Neural progenitor cell (in vitro differentiated cells): ENCODE measurements around the gene COL20A1. TPM values are rescaled to one million over a fixed set of nuclear protein-coding genes. Genes with fewer than 3 reads are reported as not detected.

Source experiments
- DNase-seq: peaks from one replicate; pipeline ENCODE4 v3.0.0-alpha.2; 2016; ENCODE audit warnings: low spot score
- H2AFZ ChIP-seq: fragments of 200-600 bp; sonication (generic); replicated peaks from 2 replicates; pipeline ENCODE4 v1.6.1; 2016; ENCODE audit warnings: antibody characterized with exemption
- H3F3A ChIP-seq: fragments of 200-600 bp; sonication (generic); 2 replicates; pipeline ENCODE4 v1.6.1; 2016; ENCODE audit warnings: antibody characterized with exemption, low read depth
- H3K27ac ChIP-seq: fragments of 200-600 bp; sonication (generic); 2 replicates; pipeline ENCODE4 v1.5.1; 2016; ENCODE audit warnings: mild to moderate bottlenecking
- H3K27me3 ChIP-seq: fragments of 200-600 bp; sonication (generic); 2 replicates; pipeline ENCODE4 v1.6.1; 2016; ENCODE audit warnings: mild to moderate bottlenecking, moderate library complexity
- H3K36me3 ChIP-seq: fragments of 200-600 bp; sonication (generic); 2 replicates; pipeline ENCODE4 v1.5.1; 2016
- H3K4me1 ChIP-seq: fragments of 200-600 bp; sonication (generic); 2 replicates; pipeline ENCODE4 v1.6.1; 2016; ENCODE audit warnings: mixed run types
- H3K4me2 ChIP-seq: fragments of 200-600 bp; sonication (generic); 2 replicates; pipeline ENCODE4 v1.6.1; 2016
- H3K4me3 ChIP-seq: fragments of 200-600 bp; sonication (generic); 2 replicates; pipeline ENCODE4 v1.5.1; 2016
- H3K79me2 ChIP-seq: fragments of 200-600 bp; sonication (generic); 2 replicates; pipeline ENCODE4 v1.6.1; 2016; ENCODE audit warnings: low read depth
- H3K9ac ChIP-seq: fragments of 200-600 bp; sonication (generic); 2 replicates; pipeline ENCODE4 v1.6.1; 2016
- H3K9me3 ChIP-seq: fragments of 200-600 bp; sonication (generic); 2 replicates; pipeline ENCODE4 v1.5.1; 2016; ENCODE audit warnings: low read depth
- H4K20me1 ChIP-seq: fragments of 200-600 bp; sonication (generic); 2 replicates; pipeline ENCODE4 v1.6.1; 2016; ENCODE audit warnings: low read depth
- H3K27ac Mint-ChIP-seq: 3 replicates; pipeline ENCODE4 v1.8.0; 2021; ENCODE audit warnings: mixed read lengths
- H3K27me3 Mint-ChIP-seq: 2 replicates; pipeline ENCODE4 v1.8.0; 2022; ENCODE audit warnings: low read depth, mild to moderate bottlenecking, inconsistent platforms, moderate library complexity, mixed read lengths; ENCODE audit not compliant: insufficient read depth
- H3K36me3 Mint-ChIP-seq: 3 replicates; pipeline ENCODE4 v1.8.0; 2021; ENCODE audit warnings: mixed read lengths
- H3K4me1 Mint-ChIP-seq: 3 replicates; pipeline ENCODE4 v1.8.0; 2021; ENCODE audit warnings: mixed read lengths
- H3K4me3 Mint-ChIP-seq: 3 replicates; pipeline ENCODE4 v1.8.0; 2021; ENCODE audit warnings: mild to moderate bottlenecking, moderate library complexity, mixed read lengths
- H3K9me3 Mint-ChIP-seq: 3 replicates; pipeline ENCODE4 v1.8.0; 2020; ENCODE audit warnings: mixed read lengths
- CTCF ChIP-seq: fragments of 200-600 bp; sonication (generic); IDR thresholded peaks from 2 replicates; pipeline ENCODE4 v1.5.1; 2017; ENCODE audit warnings: antibody characterized with exemption, mild to moderate bottlenecking
- EZH2 ChIP-seq: fragments of 200-600 bp; sonication (generic); IDR thresholded peaks from 2 replicates; pipeline ENCODE4 v1.6.1; 2017; ENCODE audit warnings: antibody characterized with exemption, mild to moderate bottlenecking, moderate library complexity
- EZH2phosphoT487 ChIP-seq: fragments of 200-600 bp; sonication (generic); IDR thresholded peaks from 2 replicates; pipeline ENCODE4 v1.6.1; 2017; ENCODE audit warnings: antibody characterized with exemption
- total RNA-seq: library from RNA; depleted of rRNA; stranded (reverse); fragments of >200 nt; gene quantifications from 2 replicates; pipeline ENCODE4 v1.2.3, GENCODE V29; 2015; ENCODE audit warnings: low replicate concordance

COL20A1 gene
- total RNA-seq, 1 donor from 2014 or later, result 0.37 TPM

- Mint-ChIP-seq H3K4me3 (no peak overlapping the region), H3K9me3 (peaks cover 2% of the 10 kb centered on the region), H3K4me1 (peaks cover 12% of the 10 kb centered on the region), H3K36me3 (peaks cover 5% of the 10 kb centered on the region), H3K27ac (peak overlapping the region; percentile 72), H3K27me3 (no peaks in the 10 kb centered on the region)
- H3K4me1 ChIP-seq, result peaks cover 10% of the 10 kb centered on the region
- H3K79me2 ChIP-seq, result peaks cover 38% of the 10 kb centered on the region
- no peak overlapping the region for H3K9ac ChIP-seq
- no peak for DNase-seq
- H3K4me3 ChIP-seq, result no peak overlapping the region
- no peaks in the 10 kb centered on the region for H3F3A ChIP-seq
- H3K27me3 ChIP-seq, result no peaks in the 10 kb centered on the region
- H2AFZ ChIP-seq, result no peak overlapping the region
- H3K4me2 ChIP-seq, result no peak overlapping the region
- no peak overlapping the region for H3K27ac ChIP-seq
- peaks cover 35% of the 10 kb centered on the region for H4K20me1 ChIP-seq
- no peaks in the 10 kb centered on the region for H3K9me3 ChIP-seq
- H3K36me3 ChIP-seq, result no peaks in the 10 kb centered on the region
- TF ChIP-seq CTCF (no peak), EZH2phosphoT487 (no peak), EZH2 (no peak)
Observed at GRCh38 chr20:63277466-63278272, 15.3 kb upstream of the COL20A1 start.

- peaks cover 28% of the 10 kb centered on the region for H3K79me2 ChIP-seq
Observed at GRCh38 chr20:63278661-63279060, 14.3 kb upstream of the COL20A1 start.

GRCh38 chr20:63279931-63280330 is 13.1 kb upstream of the COL20A1 start:
- H3K4me1 Mint-ChIP-seq, result peaks cover 3% of the 10 kb centered on the region
- peaks cover 5% of the 10 kb centered on the region for H3K36me3 Mint-ChIP-seq
- no peaks in the 10 kb centered on the region for H3K4me1 ChIP-seq
- H3F3A ChIP-seq, result no peaks in the 10 kb centered on the region
- H3K9me3 ChIP-seq, result no peaks in the 10 kb centered on the region
- H3K9me3 Mint-ChIP-seq, result no peaks in the 10 kb centered on the region
- H3K36me3 ChIP-seq, result no peaks in the 10 kb centered on the region
- no peak for DNase-seq
- no peak overlapping the region for H3K27ac ChIP-seq
- no peak overlapping the region for H3K27ac Mint-ChIP-seq
- H3K4me3 ChIP-seq, result no peak overlapping the region
- H3K27me3 Mint-ChIP-seq, result no peaks in the 10 kb centered on the region
- H3K9ac ChIP-seq, result no peak overlapping the region
- H3K4me2 ChIP-seq, result no peak overlapping the region
- no peaks in the 10 kb centered on the region for H3K27me3 ChIP-seq
- H2AFZ ChIP-seq, result no peak overlapping the region
- peaks cover 15% of the 10 kb centered on the region for H3K79me2 ChIP-seq
- TF ChIP-seq EZH2phosphoT487 (no peak), EZH2 (no peak), CTCF (no peak)
- H3K4me3 Mint-ChIP-seq, result no peak overlapping the region
- H4K20me1 ChIP-seq, result peaks cover 16% of the 10 kb centered on the region

More at GRCh38 chr20:63278661-63279060, 14.3 kb upstream of the COL20A1 start:
- Mint-ChIP-seq H3K4me1 (peaks cover 7% of the 10 kb centered on the region), H3K36me3 (peaks cover 5% of the 10 kb centered on the region), H3K27me3 (no peaks in the 10 kb centered on the region), H3K9me3 (no peaks in the 10 kb centered on the region), H3K4me3 (no peak overlapping the region), H3K27ac (no peak overlapping the region)
- H3K4me2 ChIP-seq, result no peak overlapping the region
- no peaks in the 10 kb centered on the region for H3K9me3 ChIP-seq
- peaks cover 6% of the 10 kb centered on the region for H3K4me1 ChIP-seq
- no peak for TF ChIP-seq EZH2phosphoT487
- no peak overlapping the region for H3K4me3 ChIP-seq
- no peaks in the 10 kb centered on the region for H3K27me3 ChIP-seq
- no peak for DNase-seq
- no peak overlapping the region for H3K27ac ChIP-seq
- H3K36me3 ChIP-seq, result no peaks in the 10 kb centered on the region
- no peak overlapping the region for H3K9ac ChIP-seq
- no peak overlapping the region for H2AFZ ChIP-seq
- peaks cover 27% of the 10 kb centered on the region for H4K20me1 ChIP-seq
- no peaks in the 10 kb centered on the region for H3F3A ChIP-seq

- no peaks in the 10 kb centered on the region for H3F3A ChIP-seq
- peaks cover 12% of the 10 kb centered on the region for H4K20me1 ChIP-seq
- no peaks in the 10 kb centered on the region for H3K4me1 ChIP-seq
- DNase-seq, result no peak
- no peak overlapping the region for H3K9ac ChIP-seq
- H2AFZ ChIP-seq, result no peak overlapping the region
- TF ChIP-seq CTCF, result no peak
- TF ChIP-seq EZH2phosphoT487, result no peak
- no peak for TF ChIP-seq EZH2
- Mint-ChIP-seq H3K27ac (peak overlapping the region; percentile 88), H3K27me3 (no peaks in the 10 kb centered on the region), H3K9me3 (no peaks in the 10 kb centered on the region), H3K4me3 (no peak overlapping the region), H3K4me1 (peaks cover under 1% of the 10 kb centered on the region), H3K36me3 (peaks cover 5% of the 10 kb centered on the region)
- no peak overlapping the region for H3K27ac ChIP-seq
- peaks cover 11% of the 10 kb centered on the region for H3K79me2 ChIP-seq
- H3K9me3 ChIP-seq, result no peaks in the 10 kb centered on the region
- H3K27me3 ChIP-seq, result no peaks in the 10 kb centered on the region
- no peaks in the 10 kb centered on the region for H3K36me3 ChIP-seq
- no peak overlapping the region for H3K4me3 ChIP-seq
- no peak overlapping the region for H3K4me2 ChIP-seq
Observed at GRCh38 chr20:63280371-63280770, 12.6 kb upstream of the COL20A1 start.
